GM12891 (cell line): ENCODE results near the gene SQSTM1. TPM values are rescaled to one million over a fixed set of nuclear protein-coding genes. Genes with fewer than 3 reads are reported as not detected.

Source experiments
- DNase-seq: peaks from one replicate; pipeline ENCODE4 v3.0.0; 2011; ENCODE audit warnings: low spot score; ENCODE audit not compliant: insufficient read length
- FAIRE-seq: peaks from 2 replicates; lab custom pipeline; 2011; peaks lifted over from hg19 to GRCh38; lab: Jason Lieb, UNC
- PAX5 ChIP-seq: IDR thresholded peaks from 2 replicates; pipeline ENCODE4 v1.6.1; 2011; ENCODE audit warnings: low read length, moderate library complexity, mild to moderate bottlenecking; ENCODE audit not compliant: insufficient read depth, severe bottlenecking
- POLR2A ChIP-seq: IDR thresholded peaks from 2 replicates; pipeline ENCODE4 v1.6.1; 2011; ENCODE audit warnings: low read depth, low read length, control low read depth
- POLR2AphosphoS5 ChIP-seq: IDR thresholded peaks from 2 replicates; pipeline ENCODE4 v1.6.1; 2011; ENCODE audit warnings: low read depth, low read length, control low read depth
- POU2F2 ChIP-seq: IDR thresholded peaks from 2 replicates; pipeline ENCODE4 v1.6.1; 2011; ENCODE audit warnings: low read depth, mild to moderate bottlenecking, control low read depth, low read length, moderate library complexity
- SPI1 ChIP-seq: IDR thresholded peaks from 2 replicates; pipeline ENCODE4 v1.6.1; 2011; ENCODE audit warnings: low read depth, low read length, control low read depth
- TAF1 ChIP-seq: IDR thresholded peaks from 2 replicates; pipeline ENCODE4 v1.6.1; 2011; ENCODE audit warnings: low read depth, low read length, control low read depth
- polyA plus RNA-seq: library from polyadenylated mRNA; unstranded; fragments of >200 nt; gene quantifications from one replicate; pipeline ENCODE4 v1.2.1, GENCODE V29; 2012; ENCODE audit warnings: low read depth, missing spikeins, inconsistent platforms; ENCODE audit not compliant: missing spikeins

Gene SQSTM1
- polyA plus RNA-seq = 108 TPM

GRCh38 chr5:179820483-179821297, at the start of gene SQSTM1:
Gene SQSTM1 (plus strand): TSS chr5:179820905. CDS start chr5:179820937, 32 bp downstream.
- peak; percentile 86 for DNase-seq
- peak; percentile 97 for FAIRE-seq
- TF ChIP-seq POLR2A (peak; percentile 99), POU2F2 (peak; percentile 83), SPI1 (no peak), POLR2AphosphoS5 (peak; percentile 99), TAF1 (peak; percentile 85), PAX5 (no peak)

- TF ChIP-seq TAF1 (no peak), POLR2AphosphoS5 (no peak), POU2F2 (no peak), SPI1 (no peak)
- FAIRE-seq = no peak
- DNase-seq = no peak
Measured at GRCh38 chr5:179771311-179771895, 49.3 kb upstream of the SQSTM1 start.

GRCh38 chr5:179772351-179772750, 48.4 kb upstream of the SQSTM1 start:
- FAIRE-seq (no peak), DNase-seq (no peak)
- TF ChIP-seq POU2F2 = no peak
- TF ChIP-seq POLR2A = no peak
- no peak for TF ChIP-seq POLR2AphosphoS5
- no peak for TF ChIP-seq TAF1
- TF ChIP-seq SPI1 = no peak

- no peak for FAIRE-seq
- TF ChIP-seq POLR2AphosphoS5 (no peak), POLR2A (no peak), SPI1 (no peak), TAF1 (no peak), PAX5 (no peak), POU2F2 (no peak)
- DNase-seq = no peak
Measured at GRCh38 chr5:179773686-179774040, 47.0 kb upstream of the SQSTM1 start.

- DNase-seq (no peak), FAIRE-seq (no peak)
- TF ChIP-seq POLR2A (no peak), TAF1 (no peak), SPI1 (no peak), POLR2AphosphoS5 (no peak), POU2F2 (no peak), PAX5 (no peak)
Measured at GRCh38 chr5:179774442-179774841, 46.3 kb upstream of the SQSTM1 start.

- TF ChIP-seq POLR2A (no peak), POLR2AphosphoS5 (no peak), SPI1 (no peak), PAX5 (no peak), TAF1 (no peak), POU2F2 (no peak)
- no peak for DNase-seq
- FAIRE-seq = no peak
Measured at GRCh38 chr5:179776411-179776938, 44.2 kb upstream of the SQSTM1 start.

GRCh38 chr5:179777456-179777855, 43.2 kb upstream of the SQSTM1 start:
- DNase-seq = no peak

GRCh38 chr5:179777909-179778308, 42.8 kb upstream of the SQSTM1 start:
- TF ChIP-seq POLR2AphosphoS5 = no peak
- TF ChIP-seq PAX5 = no peak
- TF ChIP-seq SPI1 = no peak
- no peak for TF ChIP-seq TAF1
- TF ChIP-seq POU2F2 = no peak
- no peak for TF ChIP-seq POLR2A
- FAIRE-seq (no peak), DNase-seq (no peak)

More at GRCh38 chr5:179777456-179777855, 43.2 kb upstream of the SQSTM1 start:
- TF ChIP-seq POLR2AphosphoS5 (no peak), POU2F2 (no peak), POLR2A (no peak), PAX5 (no peak), TAF1 (no peak), SPI1 (no peak)
- FAIRE-seq = no peak

- FAIRE-seq (no peak), DNase-seq (no peak)
- no peak for TF ChIP-seq TAF1
- no peak for TF ChIP-seq PAX5
- TF ChIP-seq SPI1 = no peak
- no peak for TF ChIP-seq POLR2A
- TF ChIP-seq POLR2AphosphoS5 = no peak
- TF ChIP-seq POU2F2 = no peak
Measured at GRCh38 chr5:179778591-179778990, 42.1 kb upstream of the SQSTM1 start.

GRCh38 chr5:179779826-179780225, 40.9 kb upstream of the SQSTM1 start:
- FAIRE-seq (no peak), DNase-seq (no peak)
- TF ChIP-seq TAF1 (no peak), POLR2A (no peak), POU2F2 (no peak), PAX5 (no peak)
